ENCODE measurements around the gene CTXND1. TPM values are rescaled to one million over a fixed set of nuclear protein-coding genes. Genes with fewer than 3 reads are reported as not detected.
A peak's percentile ranks its signal among the peaks of the same experiment; 100 is the strongest.

The CTXND1 gene
- polyA plus RNA-seq, 3 donors from 2014 or later: not detected

DNA sequence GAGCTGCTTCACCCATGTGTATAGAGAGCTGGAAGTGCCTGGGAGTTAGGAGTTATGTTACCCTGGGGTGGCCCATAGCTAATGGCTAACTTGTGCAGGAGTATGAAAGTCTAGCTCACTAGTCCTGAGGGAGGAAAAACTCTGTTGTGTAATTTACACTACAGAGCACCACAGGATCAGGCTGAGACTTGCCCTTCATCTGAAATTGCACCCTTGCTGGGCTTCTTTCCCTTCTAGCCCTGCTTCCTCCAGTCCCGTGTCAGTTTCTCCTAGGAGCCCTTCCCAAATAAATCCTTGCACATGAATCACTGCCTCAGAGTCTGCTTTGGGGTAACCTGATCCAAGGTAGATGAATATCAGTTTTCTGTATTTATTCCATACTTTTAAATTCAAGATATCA, 40.0 kb downstream of the CTXND1 start:
- no peak overlapping the region for H3K4me3 Mint-ChIP-seq
- no peak overlapping the region for H3K27ac Mint-ChIP-seq
- H3K4me1 Mint-ChIP-seq: no peaks in the 10 kb centered on the region
- H3K9me3 Mint-ChIP-seq: peaks cover 0 to 3% (median 0%) of the 10 kb centered on the region in 6 donors
- no peak for DNase-seq
- H3K27me3 Mint-ChIP-seq (ENCODE audit: low read depth in 3 of 3): peaks cover 2 to 12% (median 6%) of the 10 kb centered on the region in 3 donors
- no peaks in the 10 kb centered on the region for H3K36me3 Mint-ChIP-seq

DNA sequence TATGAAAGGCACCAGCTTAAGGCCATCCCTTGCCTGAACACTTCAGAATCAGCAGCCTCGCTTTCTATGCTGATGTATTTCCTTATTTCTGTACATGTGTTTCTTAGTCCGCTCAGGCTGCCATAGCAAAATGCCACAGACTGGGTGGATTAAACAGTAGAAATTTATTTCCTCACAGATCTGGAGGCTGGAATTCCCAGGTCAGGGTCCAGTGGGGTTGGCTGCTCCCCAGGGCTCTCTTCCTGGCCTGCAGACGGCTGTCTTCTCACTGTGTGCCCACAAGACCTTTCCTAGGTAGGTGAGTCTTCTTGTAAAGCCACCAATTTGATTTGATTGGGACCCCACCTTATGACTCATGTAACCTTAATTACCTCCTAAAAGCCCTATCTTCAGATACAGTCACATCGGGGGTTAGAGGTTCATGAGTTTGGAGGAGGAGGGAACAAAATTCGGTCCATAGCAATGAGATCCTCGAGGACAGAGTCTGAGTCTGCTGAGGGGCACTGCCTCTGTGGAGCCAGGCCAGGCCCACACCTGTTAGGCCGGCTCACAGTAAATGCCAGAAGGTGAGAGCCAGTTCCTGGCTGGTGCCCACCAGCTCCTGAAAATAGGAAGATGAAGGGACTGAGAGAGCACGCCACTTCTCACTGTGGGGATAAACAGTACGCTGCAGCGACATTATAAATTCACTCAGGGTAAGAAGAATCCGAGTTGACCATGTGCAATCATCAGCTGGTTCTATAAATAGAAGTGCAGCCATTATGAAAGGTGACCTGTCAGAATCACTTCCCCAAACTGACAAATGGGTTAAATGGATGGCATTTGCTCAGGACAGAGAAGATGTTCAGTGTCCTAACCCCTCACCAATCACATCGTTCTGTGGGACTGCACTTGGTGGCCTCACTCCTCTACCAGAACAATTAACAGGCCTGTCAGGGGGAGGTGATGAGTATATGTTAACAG, 41.1 kb downstream of the CTXND1 start:
- no peaks in the 10 kb centered on the region for H3K4me1 Mint-ChIP-seq
- no peak overlapping the region for H3K4me3 Mint-ChIP-seq
- no peak for DNase-seq
- no peaks in the 10 kb centered on the region for H3K36me3 Mint-ChIP-seq
- no peak overlapping the region for H3K27ac Mint-ChIP-seq
- H3K9me3 Mint-ChIP-seq: no peaks in the 10 kb centered on the region
- H3K27me3 Mint-ChIP-seq (ENCODE audit: low read depth in 3 of 3): peaks cover 2 to 12% (median 6%) of the 10 kb centered on the region in 3 donors

DNA sequence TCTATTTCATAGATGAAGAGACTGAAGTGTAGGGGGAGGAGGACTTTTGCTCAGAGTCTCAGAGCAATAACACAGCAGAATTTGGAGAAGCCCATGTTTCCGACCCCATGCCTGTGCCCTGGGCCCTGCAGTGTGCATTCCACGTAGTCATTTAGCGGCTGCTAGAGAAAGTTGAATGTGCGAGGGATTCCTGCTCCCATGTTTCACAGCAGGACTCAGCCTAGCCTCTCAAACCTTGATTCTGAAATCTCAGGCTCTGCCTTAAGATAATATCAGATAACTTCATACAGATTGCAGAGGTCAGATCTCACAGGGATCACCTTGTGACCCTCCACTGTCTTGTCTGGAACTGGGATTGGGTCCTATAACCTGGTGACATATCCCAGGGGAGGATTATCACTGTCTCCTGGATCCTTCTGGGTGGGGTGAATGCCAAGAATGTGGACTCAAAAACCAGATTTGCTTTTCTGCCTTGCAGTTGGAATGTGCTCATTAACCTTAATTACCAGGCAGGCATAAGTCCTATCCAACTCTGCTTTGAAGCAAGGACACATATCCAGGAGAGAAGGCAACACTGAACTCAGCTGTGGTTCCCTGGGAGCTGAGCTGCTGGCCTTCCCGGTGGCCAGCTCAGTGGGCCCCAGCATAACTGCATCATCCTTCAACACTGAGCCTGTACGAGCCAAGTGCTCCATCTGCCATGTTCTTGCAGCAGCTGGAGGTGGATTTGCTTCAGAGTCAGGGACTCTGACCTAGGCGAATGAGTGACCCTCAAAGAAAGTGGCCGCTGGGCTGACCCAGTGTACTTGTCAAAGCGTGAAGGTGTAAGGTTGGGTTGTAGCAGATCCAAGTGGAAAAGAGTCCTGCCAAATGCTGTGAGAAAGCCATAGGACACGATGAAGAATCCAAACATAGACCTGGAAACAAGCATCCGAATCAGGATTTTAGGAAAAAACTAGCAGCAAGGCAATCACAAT, 43.0 kb downstream of the CTXND1 start:
- Mint-ChIP-seq H3K27ac (no peak overlapping the region), H3K4me3 (no peak overlapping the region), H3K4me1 (no peaks in the 10 kb centered on the region), H3K9me3 (no peaks in the 10 kb centered on the region), H3K27me3 (ENCODE audit: low read depth in 3 of 3) (peaks cover 4 to 10% (median 6%) of the 10 kb centered on the region in 3 donors), H3K36me3 (no peaks in the 10 kb centered on the region)
- no peak for DNase-seq

DNA sequence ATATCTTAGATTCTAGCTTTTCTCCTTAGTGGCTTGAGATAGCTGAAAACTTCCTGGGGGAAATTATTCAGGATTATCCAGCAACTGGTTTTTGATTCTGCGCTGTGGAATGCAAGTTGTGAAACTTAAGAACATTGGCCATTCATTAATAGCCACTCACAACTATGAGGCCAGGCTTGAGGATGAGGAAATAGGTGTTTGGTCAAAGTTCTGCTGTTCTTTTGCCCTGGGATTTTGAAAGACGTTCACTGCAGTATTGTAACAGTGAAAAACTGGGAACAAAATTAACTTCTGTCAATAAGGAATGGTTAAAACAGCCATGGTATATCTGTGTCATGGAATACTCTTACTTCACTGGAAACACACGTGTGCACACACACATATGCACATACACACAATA, 44.1 kb downstream of the CTXND1 start:
- Mint-ChIP-seq H3K27me3 (ENCODE audit: low read depth in 3 of 3) (peaks cover 4 to 5% (median 4%) of the 10 kb centered on the region in 3 donors), H3K36me3 (no peaks in the 10 kb centered on the region), H3K4me3 (no peak overlapping the region)

DNA sequence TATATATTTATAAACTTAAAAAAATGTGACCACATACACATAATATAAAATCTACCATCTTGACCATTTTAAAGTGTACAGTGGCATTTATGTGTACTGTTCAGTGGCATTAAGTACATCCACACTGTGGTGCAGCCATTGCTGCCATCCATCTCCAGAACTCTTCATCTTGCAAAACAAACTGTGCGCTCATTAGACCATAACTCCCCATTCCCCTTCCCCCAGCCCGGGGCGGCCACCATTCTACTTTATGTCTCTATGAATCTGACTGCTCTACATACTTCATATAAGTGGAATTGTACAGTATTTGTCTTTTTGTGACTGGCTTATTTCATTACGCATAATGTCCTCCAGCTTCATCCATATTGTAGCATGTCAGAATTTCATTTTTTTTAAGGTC, 47.8 kb downstream of the CTXND1 start:
- peaks cover 2 to 5% (median 4%) of the 10 kb centered on the region in 3 donors for H3K27me3 Mint-ChIP-seq (ENCODE audit: low read depth in 3 of 3)
- no peak overlapping the region for H3K4me3 Mint-ChIP-seq
- H3K9me3 Mint-ChIP-seq: no peaks in the 10 kb centered on the region
- no peak for DNase-seq
- no peak overlapping the region for H3K27ac Mint-ChIP-seq
- no peaks in the 10 kb centered on the region for H3K4me1 Mint-ChIP-seq
- H3K36me3 Mint-ChIP-seq: no peaks in the 10 kb centered on the region

More for the DNA sequence above, 44.1 kb downstream of the CTXND1 start:
- H3K27ac Mint-ChIP-seq: no peak overlapping the region
- H3K9me3 Mint-ChIP-seq: no peaks in the 10 kb centered on the region
- DNase-seq: no peak
- H3K4me1 Mint-ChIP-seq: no peaks in the 10 kb centered on the region

DNA sequence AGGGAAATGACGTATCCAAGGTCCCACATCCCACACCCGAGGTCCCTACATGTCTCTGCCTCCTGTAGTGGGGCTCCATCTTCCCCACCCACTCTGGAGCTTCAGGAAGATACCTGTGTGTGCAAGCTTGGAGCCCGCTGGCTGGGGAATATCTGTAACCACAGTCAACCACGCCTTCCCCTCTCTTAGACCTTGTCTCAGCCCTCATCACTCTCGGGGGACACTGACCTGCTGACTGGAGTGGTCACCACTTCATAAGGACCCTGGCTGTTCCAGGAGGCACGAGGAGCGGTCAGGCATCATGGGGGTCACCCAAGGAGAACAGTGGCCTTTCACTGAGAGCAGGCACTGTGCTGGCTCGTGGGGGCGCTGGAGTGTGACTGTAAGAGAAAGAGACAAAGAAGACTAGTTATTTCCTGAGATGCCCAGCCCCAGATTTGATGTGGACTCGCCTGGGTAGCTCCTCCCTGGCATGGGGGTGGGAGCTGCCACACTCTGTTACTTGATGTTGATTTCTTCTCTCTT, 48.6 kb downstream of the CTXND1 start:
- peaks cover 3 to 5% (median 4%) of the 10 kb centered on the region in 3 donors for H3K27me3 Mint-ChIP-seq (ENCODE audit: low read depth in 3 of 3)

DNA sequence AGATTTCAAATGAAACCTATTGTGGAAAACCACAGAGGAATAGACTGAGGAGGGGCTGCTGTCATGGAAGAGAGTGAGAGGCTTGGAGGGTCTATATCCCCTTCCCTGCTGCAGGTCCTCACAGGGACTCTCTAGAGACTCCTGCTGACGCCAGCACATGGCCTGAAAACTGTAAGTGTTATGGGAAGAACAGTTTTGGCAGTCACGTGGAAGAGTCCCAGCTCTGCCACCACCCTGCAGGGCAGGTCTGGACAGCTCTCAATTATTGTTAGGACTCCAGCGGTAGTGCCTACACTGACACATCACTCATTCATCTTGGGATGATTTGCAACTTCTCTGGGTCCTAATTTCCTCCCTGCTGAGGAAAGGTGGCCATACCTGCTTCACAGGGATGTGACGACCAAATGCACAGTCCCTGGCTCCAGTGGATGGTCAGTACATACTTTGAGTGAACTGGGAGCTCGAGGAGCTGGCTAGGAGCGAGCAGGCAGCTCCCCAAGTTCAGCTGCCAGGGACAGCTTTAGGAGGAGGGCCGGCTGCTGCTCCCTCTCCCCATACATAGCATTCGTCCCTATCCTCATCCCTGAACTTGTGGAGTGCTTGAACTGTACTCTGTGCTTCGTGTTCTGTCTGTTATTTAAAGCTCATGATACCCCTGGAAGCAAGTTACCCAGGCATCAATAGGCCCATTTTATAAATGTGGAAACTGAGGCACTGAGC, 49.2 kb downstream of the CTXND1 start:
- H3K27me3 Mint-ChIP-seq (ENCODE audit: low read depth in 3 of 3): peaks cover 4 to 5% (median 4%) of the 10 kb centered on the region in 3 donors
- H3K9me3 Mint-ChIP-seq: no peaks in the 10 kb centered on the region
- no peak overlapping the region for H3K4me3 Mint-ChIP-seq
- H3K27ac Mint-ChIP-seq: no peak overlapping the region
- no peak for DNase-seq
- H3K4me1 Mint-ChIP-seq: no peaks in the 10 kb centered on the region
- no peaks in the 10 kb centered on the region for H3K36me3 Mint-ChIP-seq

More for the DNA sequence above, 48.6 kb downstream of the CTXND1 start:
- DNase-seq: no peak
- H3K4me1 Mint-ChIP-seq: no peaks in the 10 kb centered on the region
- H3K36me3 Mint-ChIP-seq: no peaks in the 10 kb centered on the region
- no peak overlapping the region for H3K27ac Mint-ChIP-seq
- no peak overlapping the region for H3K4me3 Mint-ChIP-seq
- no peaks in the 10 kb centered on the region for H3K9me3 Mint-ChIP-seq

DNA sequence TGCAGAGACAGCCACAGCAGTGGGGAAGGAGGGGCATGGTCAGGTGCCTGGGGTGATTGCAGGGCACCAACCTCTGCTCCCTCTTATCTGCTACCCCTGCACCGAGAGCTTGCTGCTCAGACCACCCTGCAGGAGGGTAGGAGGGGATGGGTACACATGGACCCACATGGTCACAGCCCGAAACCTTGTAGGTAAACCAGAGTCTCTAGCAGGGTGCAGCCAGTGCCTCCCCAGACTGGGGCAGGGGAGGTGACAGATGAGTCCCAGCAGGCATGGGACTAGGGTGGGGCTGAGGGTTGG, 50.0 kb downstream of the CTXND1 start:
- Mint-ChIP-seq H3K27ac (no peak overlapping the region), H3K4me1 (no peaks in the 10 kb centered on the region)

DNA sequence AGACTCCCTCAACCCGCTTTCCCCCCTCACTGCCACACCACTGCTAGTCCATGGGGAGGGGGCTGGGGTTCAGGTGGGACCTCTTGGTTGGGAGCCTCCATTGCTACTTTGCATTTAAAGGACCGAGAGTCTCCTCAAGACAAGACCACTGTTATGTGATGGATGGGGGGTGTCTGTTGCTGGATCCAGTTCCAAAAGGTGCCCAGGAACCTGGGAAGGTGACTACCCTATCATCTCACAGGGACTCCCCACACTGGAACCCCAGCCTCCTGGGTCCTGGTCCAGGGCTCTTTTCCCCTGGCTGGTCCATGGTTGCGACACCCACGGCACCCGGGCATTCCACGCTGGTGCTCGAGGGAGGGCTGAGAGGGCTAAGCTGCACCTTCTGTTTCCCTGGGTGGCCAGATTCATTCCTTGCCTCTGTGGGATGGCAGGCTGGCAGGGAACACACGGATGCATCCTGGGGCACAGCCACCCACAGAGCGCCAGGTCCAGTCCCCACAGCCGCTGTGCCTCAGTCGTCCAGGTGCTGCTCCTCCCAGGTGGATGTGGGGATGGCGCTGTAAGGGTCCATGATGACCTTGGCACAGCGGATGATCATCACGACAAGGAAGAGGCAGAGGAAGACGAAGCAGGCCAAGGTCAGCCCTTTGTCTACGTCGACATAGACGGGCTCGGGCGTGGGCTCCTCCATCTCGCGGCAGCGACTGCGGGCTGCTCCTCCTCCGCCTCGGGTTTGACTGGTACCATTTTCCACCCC, 50.6 kb downstream of the CTXND1 start:
- no peak for DNase-seq
- H3K27ac Mint-ChIP-seq: no peak overlapping the region
- no peaks in the 10 kb centered on the region for H3K4me1 Mint-ChIP-seq
- peaks cover 0 to 2% (median 0%) of the 10 kb centered on the region in 6 donors for H3K9me3 Mint-ChIP-seq
- peaks cover 2 to 5% (median 4%) of the 10 kb centered on the region in 3 donors for H3K27me3 Mint-ChIP-seq (ENCODE audit: low read depth in 3 of 3)
- H3K4me3 Mint-ChIP-seq: no peak overlapping the region
- H3K36me3 Mint-ChIP-seq: no peaks in the 10 kb centered on the region

More for the DNA sequence above, 50.0 kb downstream of the CTXND1 start:
- DNase-seq: no peak
- peaks cover 0 to 2% (median 0%) of the 10 kb centered on the region in 6 donors for H3K9me3 Mint-ChIP-seq
- H3K36me3 Mint-ChIP-seq: no peaks in the 10 kb centered on the region
- peaks cover 2 to 5% (median 4%) of the 10 kb centered on the region in 3 donors for H3K27me3 Mint-ChIP-seq (ENCODE audit: low read depth in 3 of 3)
- H3K4me3 Mint-ChIP-seq: no peak overlapping the region

DNA sequence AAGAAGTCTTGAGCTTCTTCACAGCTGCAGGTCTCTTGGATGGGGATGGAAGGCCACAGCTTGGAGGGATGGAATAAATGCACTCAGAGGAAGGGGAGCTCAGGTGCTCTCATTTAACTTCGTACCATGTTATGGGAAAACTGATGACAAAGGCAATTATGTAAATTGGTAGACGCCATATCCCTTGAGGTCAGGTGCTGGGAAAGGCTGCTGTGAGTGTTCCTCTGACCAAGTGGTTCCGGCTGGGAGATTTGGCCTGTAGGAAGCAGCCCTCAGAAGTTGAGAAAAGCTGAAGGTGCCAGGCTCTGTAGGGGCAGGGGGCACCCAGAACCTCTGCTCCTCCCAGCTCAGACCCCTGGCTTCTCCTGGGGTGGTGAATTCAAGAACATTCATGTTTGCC, 52.1 kb downstream of the CTXND1 start:
- Mint-ChIP-seq H3K4me3 (no peak overlapping the region), H3K27me3 (ENCODE audit: low read depth in 3 of 3) (peaks cover 2 to 4% (median 3%) of the 10 kb centered on the region in 3 donors), H3K27ac (peak overlapping the region in 1 of 6 donors; percentile 24), H3K4me1 (no peaks in the 10 kb centered on the region), H3K36me3 (no peaks in the 10 kb centered on the region), H3K9me3 (peaks cover 0 to 2% (median 0%) of the 10 kb centered on the region in 6 donors)
- DNase-seq: no peak

DNA sequence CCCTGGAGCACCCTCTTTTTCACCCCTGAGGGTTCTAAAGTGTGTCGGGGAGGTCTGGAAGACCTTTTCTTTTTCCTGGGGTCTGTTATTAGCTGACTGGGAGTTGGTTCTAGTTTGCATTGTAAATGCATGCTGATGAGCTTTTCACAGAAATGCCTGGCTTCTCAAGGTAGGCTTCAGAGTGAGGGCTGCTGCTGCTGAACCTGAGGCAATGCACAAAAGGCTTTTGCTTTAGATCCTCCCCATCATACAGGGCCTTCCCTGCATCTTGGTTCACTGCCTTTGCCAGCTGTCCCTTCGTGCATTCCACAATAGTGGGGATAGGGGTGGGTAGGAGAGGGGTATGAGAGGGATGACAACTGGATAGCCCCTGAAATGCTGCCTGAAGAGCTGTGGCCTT, 52.6 kb downstream of the CTXND1 start:
- Mint-ChIP-seq H3K27ac (no peak overlapping the region), H3K9me3 (peaks cover 0 to 2% (median 0%) of the 10 kb centered on the region in 6 donors), H3K27me3 (ENCODE audit: low read depth in 3 of 3) (peaks cover 2 to 8% (median 3%) of the 10 kb centered on the region in 3 donors), H3K4me1 (no peaks in the 10 kb centered on the region), H3K4me3 (no peak overlapping the region), H3K36me3 (no peaks in the 10 kb centered on the region)
- DNase-seq: no peak

DNA sequence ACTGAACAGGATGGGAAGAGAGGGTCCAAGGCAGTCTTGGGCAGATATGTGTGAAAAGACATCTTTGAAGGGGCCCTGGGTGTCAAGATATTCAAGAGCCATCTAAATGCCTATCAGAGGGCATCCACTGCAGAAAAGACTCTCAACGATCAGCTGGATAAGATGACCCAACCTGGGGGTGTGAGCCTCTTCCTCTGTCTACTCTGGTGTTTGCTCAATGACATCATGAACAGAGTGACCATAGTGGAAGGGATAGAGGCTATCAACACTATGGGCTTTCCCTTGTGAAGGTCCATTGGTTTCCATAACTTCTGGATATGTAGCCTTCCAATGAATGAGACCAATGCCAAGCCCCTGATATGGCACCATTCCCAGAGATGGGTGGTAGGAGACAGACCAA, 57.1 kb downstream of the CTXND1 start:
- Mint-ChIP-seq H3K4me3 (no peak overlapping the region), H3K4me1 (no peaks in the 10 kb centered on the region), H3K27ac (no peak overlapping the region), H3K27me3 (ENCODE audit: low read depth in 3 of 3) (peaks cover 1 to 8% (median 2%) of the 10 kb centered on the region in 3 donors), H3K9me3 (peaks cover 0 to 2% (median 0%) of the 10 kb centered on the region in 6 donors), H3K36me3 (peaks cover 0 to 4% (median 0%) of the 10 kb centered on the region in 3 donors)
- DNase-seq: no peak
